Right lobe of liver (tissue), 4 donors: ENCODE results near the gene COL18A1.

Experiments
- POLR2A ChIP-seq: fragments of 450-650 bp; IDR thresholded peaks from one replicate; pipeline ENCODE4 v1.6.1; 2017; ENCODE audit warnings: antibody characterized with exemption, mild to moderate bottlenecking
- TF ChIP-seq, protein P1 (sequence below), 4 donors: fragments of 200-600 bp in 3 of 4; fragments of 450-650 bp in 1 of 4; IDR thresholded peaks; one replicate each; pipeline versions ENCODE4 v1.5.1 to v1.8.0; 2016 to 2022; ENCODE audit warnings: antibody characterized with exemption in 4 of 4, mild to moderate bottlenecking in 2 of 4
- donor health status: DM: no; HTN: no; CAD: no.
- donor health status: DM: no; HTN: no; CAD: no.
- donor health status: DM: no; HTN: yes; CAD: no.

GRCh38 chr21:45441431-45442255 is 36.7 kb downstream of the COL18A1 start:
- no peak for TF ChIP-seq POLR2A
- TF ChIP-seq, protein P1, sequence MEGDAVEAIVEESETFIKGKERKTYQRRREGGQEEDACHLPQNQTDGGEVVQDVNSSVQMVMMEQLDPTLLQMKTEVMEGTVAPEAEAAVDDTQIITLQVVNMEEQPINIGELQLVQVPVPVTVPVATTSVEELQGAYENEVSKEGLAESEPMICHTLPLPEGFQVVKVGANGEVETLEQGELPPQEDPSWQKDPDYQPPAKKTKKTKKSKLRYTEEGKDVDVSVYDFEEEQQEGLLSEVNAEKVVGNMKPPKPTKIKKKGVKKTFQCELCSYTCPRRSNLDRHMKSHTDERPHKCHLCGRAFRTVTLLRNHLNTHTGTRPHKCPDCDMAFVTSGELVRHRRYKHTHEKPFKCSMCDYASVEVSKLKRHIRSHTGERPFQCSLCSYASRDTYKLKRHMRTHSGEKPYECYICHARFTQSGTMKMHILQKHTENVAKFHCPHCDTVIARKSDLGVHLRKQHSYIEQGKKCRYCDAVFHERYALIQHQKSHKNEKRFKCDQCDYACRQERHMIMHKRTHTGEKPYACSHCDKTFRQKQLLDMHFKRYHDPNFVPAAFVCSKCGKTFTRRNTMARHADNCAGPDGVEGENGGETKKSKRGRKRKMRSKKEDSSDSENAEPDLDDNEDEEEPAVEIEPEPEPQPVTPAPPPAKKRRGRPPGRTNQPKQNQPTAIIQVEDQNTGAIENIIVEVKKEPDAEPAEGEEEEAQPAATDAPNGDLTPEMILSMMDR (IDR thresholded peaks at IDR 0.05), result no peak
